DND-41 (cell line): Measurements from ENCODE around the gene PLPPR1.

ENCODE experiments used
- EZH2 ChIP-seq: IDR thresholded peaks from 3 replicates; pipeline ENCODE4 v1.6.1; 2012; ENCODE audit warnings: borderline replicate concordance, low read depth, mild to moderate bottlenecking, moderate library complexity, low read length, inconsistent platforms; ENCODE audit not compliant: severe bottlenecking
- TF ChIP-seq, protein P1 (sequence below): IDR thresholded peaks from 2 replicates; pipeline ENCODE4 v1.5.1; 2012; ENCODE audit warnings: borderline replicate concordance, low read length, moderate library complexity, mild to moderate bottlenecking; ENCODE audit not compliant: poor library complexity, severe bottlenecking; ENCODE audit errors: extremely low read depth

DNA sequence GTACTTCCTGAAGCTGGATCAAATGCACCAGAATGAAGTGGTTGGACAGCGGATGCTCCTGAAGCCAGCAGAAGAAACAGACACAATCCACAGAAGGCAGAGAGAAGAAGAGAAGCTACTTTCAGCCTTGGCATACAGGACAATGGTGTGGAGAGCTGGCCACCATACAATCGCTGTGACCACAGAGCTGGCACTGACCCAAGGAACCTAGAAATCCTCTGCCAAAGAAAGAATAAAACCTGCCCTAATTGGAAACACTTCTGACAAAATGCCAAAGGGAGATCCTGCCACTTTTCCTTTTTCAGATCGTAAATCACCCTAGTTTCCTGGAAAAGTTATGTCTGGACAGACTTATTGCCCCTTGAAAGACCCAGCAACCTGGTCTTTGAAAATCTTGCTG is 278.5 kb downstream of the PLPPR1 start:
- TF ChIP-seq, protein P1, sequence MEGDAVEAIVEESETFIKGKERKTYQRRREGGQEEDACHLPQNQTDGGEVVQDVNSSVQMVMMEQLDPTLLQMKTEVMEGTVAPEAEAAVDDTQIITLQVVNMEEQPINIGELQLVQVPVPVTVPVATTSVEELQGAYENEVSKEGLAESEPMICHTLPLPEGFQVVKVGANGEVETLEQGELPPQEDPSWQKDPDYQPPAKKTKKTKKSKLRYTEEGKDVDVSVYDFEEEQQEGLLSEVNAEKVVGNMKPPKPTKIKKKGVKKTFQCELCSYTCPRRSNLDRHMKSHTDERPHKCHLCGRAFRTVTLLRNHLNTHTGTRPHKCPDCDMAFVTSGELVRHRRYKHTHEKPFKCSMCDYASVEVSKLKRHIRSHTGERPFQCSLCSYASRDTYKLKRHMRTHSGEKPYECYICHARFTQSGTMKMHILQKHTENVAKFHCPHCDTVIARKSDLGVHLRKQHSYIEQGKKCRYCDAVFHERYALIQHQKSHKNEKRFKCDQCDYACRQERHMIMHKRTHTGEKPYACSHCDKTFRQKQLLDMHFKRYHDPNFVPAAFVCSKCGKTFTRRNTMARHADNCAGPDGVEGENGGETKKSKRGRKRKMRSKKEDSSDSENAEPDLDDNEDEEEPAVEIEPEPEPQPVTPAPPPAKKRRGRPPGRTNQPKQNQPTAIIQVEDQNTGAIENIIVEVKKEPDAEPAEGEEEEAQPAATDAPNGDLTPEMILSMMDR: no peak
- TF ChIP-seq EZH2: no peak
